HFFc6 (cell line): ENCODE data around the gene RAD1. TPM values are rescaled to one million over a fixed set of nuclear protein-coding genes. Genes with fewer than 3 reads are reported as not detected.
A peak's percentile ranks its signal among the peaks of the same experiment; 100 is the strongest.

Experiments used
- DNase-seq: peaks from one replicate; pipeline ENCODE4 v3.0.0-alpha.2; 2018
- H3K27ac Mint-ChIP-seq: 2 replicates; pipeline ENCODE4 v1.8.0; 2020; ENCODE audit warnings: mild to moderate bottlenecking, mixed read lengths
- H3K27me3 Mint-ChIP-seq: 2 replicates; pipeline ENCODE4 v1.8.0; 2021; ENCODE audit warnings: mild to moderate bottlenecking, moderate library complexity, mixed read lengths; ENCODE audit not compliant: insufficient read depth
- H3K36me3 Mint-ChIP-seq: 2 replicates; pipeline ENCODE4 v1.8.0; 2021; ENCODE audit warnings: low read depth, mixed read lengths
- H3K4me1 Mint-ChIP-seq: 2 replicates; pipeline ENCODE4 v1.8.0; 2020; ENCODE audit warnings: low read depth, mixed read lengths
- H3K4me3 Mint-ChIP-seq: 2 replicates; pipeline ENCODE4 v1.8.0; 2020; ENCODE audit warnings: mild to moderate bottlenecking, moderate library complexity, mixed read lengths
- H3K9me3 Mint-ChIP-seq: 2 replicates; pipeline ENCODE4 v1.8.0; 2020; ENCODE audit warnings: mild to moderate bottlenecking, mixed read lengths
- CTCF ChIP-seq: fragments of 200-600 bp; sonication (generic); IDR thresholded peaks from 2 replicates; pipeline ENCODE4 v1.5.0; 2021; ENCODE audit warnings: antibody characterized with exemption, mild to moderate bottlenecking
- total RNA-seq, 6 experiments: library from RNA; stranded (reverse); fragmentation: NEBNext Ultra II Directional; extraction: Animal tissue kit (Norgen Biotek cat#: 25700); gene quantifications; 2 replicates in 1 of 6; 3 replicates in 5 of 6; pipeline ENCODE4 v1.2.3, GENCODE V29; 2021

The RAD1 gene
- total RNA-seq, 6 experiments from 2014 or later = 32.7 to 39.3 (median 35.0) TPM

GRCh38 chr5:34899066-34899465 lies 16.2 kb downstream of the RAD1 start:
- 0 out of 2 replicates have a peak overlapping the region, but pooled peaks have one; percentile 1 for H3K27ac Mint-ChIP-seq

GRCh38 chr5:34898258-34898895 lies 16.9 kb downstream of the RAD1 start:
- DNase-seq = peak; percentile 70
- H3K27ac Mint-ChIP-seq = no peak overlapping the region
- H3K4me3 Mint-ChIP-seq = no peak overlapping the region
- peaks cover 16% of the 10 kb centered on the region for H3K4me1 Mint-ChIP-seq
- H3K9me3 Mint-ChIP-seq = no peaks in the 10 kb centered on the region
- no peaks in the 10 kb centered on the region for H3K36me3 Mint-ChIP-seq
- peak; percentile 95 for TF ChIP-seq CTCF
- no peaks in the 10 kb centered on the region for H3K27me3 Mint-ChIP-seq

More at GRCh38 chr5:34899066-34899465, 16.2 kb downstream of the RAD1 start:
- Mint-ChIP-seq H3K9me3 (no peaks in the 10 kb centered on the region), H3K27me3 (no peaks in the 10 kb centered on the region), H3K4me1 (peaks cover 16% of the 10 kb centered on the region), H3K36me3 (no peaks in the 10 kb centered on the region), H3K4me3 (no peak overlapping the region)
- DNase-seq = no peak
- no peak for TF ChIP-seq CTCF

GRCh38 chr5:34897646-34898045 lies 17.7 kb downstream of the RAD1 start:
- no peak for TF ChIP-seq CTCF
- H3K9me3 Mint-ChIP-seq = no peaks in the 10 kb centered on the region
- H3K27me3 Mint-ChIP-seq = no peaks in the 10 kb centered on the region
- no peaks in the 10 kb centered on the region for H3K36me3 Mint-ChIP-seq
- H3K4me1 Mint-ChIP-seq = peaks cover 17% of the 10 kb centered on the region
- no peak overlapping the region for H3K27ac Mint-ChIP-seq
- no peak for DNase-seq
- no peak overlapping the region for H3K4me3 Mint-ChIP-seq

GRCh38 chr5:34895641-34896419 lies 19.5 kb downstream of the RAD1 start:
- Mint-ChIP-seq H3K9me3 (no peaks in the 10 kb centered on the region), H3K4me1 (peaks cover 35% of the 10 kb centered on the region), H3K36me3 (no peaks in the 10 kb centered on the region), H3K27me3 (no peaks in the 10 kb centered on the region), H3K4me3 (no peak overlapping the region), H3K27ac (no peak overlapping the region)
- no peak for TF ChIP-seq CTCF
- no peak for DNase-seq

GRCh38 chr5:34894716-34895115 lies 20.6 kb downstream of the RAD1 start:
- Mint-ChIP-seq H3K4me3 (no peak overlapping the region), H3K36me3 (no peaks in the 10 kb centered on the region), H3K9me3 (no peaks in the 10 kb centered on the region), H3K27ac (no peak overlapping the region), H3K27me3 (no peaks in the 10 kb centered on the region), H3K4me1 (peaks cover 35% of the 10 kb centered on the region)
- no peak for DNase-seq
- no peak for TF ChIP-seq CTCF
